Left lung (tissue), 10 donors: ENCODE data around the gene HSFX3. TPM values are rescaled to one million over a fixed set of nuclear protein-coding genes. Genes with fewer than 3 reads are reported as not detected.
"Not testable (repeated sequence)": the region's sequence is repeated elsewhere in the genome, so short reads cannot be mapped to it uniquely, and the experiment has no call there.

Source experiments
- ATAC-seq: fragments of 200-7000 bp; cut with Tn5 transposase; one replicate; pipeline ENCODE4 v1.9.1; 2020; ENCODE audit warnings: moderate library complexity
- DNase-seq, 4 donors: peaks; one replicate each; pipeline ENCODE4 v3.0.0-alpha.2; 2013 to 2020
- H3K27ac ChIP-seq, 2 donors: fragments of 200-600 bp; sonication (generic) in 1 of 2; one replicate each; pipeline versions ENCODE4 v1.5.0 to v1.8.0; 2020 to 2021
- H3K27me3 ChIP-seq, 2 donors: fragments of 200-600 bp; sonication (generic) in 1 of 2; one replicate each; pipeline versions ENCODE4 v1.5.0 to v1.8.0; 2020 to 2021
- H3K36me3 ChIP-seq, 2 donors: fragments of 200-600 bp; sonication (generic) in 1 of 2; one replicate each; pipeline versions ENCODE4 v1.5.0 to v1.8.0; 2020 to 2021
- H3K4me1 ChIP-seq, 2 donors: fragments of 200-600 bp; one replicate each; pipeline ENCODE4 v1.8.0; 2021
- H3K4me3 ChIP-seq, 2 donors: fragments of 200-600 bp; sonication (generic) in 1 of 2; one replicate each; pipeline versions ENCODE4 v1.5.0 to v1.8.0; 2020 to 2021; ENCODE audit warnings: mild to moderate bottlenecking in 1 of 2
- H3K9me3 ChIP-seq, 2 donors: fragments of 200-600 bp; sonication (generic) in 1 of 2; one replicate each; pipeline versions ENCODE4 v1.5.0 to v1.8.0; 2020 to 2021
- intact Hi-C, 2 donors: fragments of 100-400 bp; cut with DNase I; formaldehyde crosslinking; loops; one replicate each; pipeline versions ENCODE4 v1.11.2 to v1.14.2; 2022
- polyA plus RNA-seq, 6 donors: library from polyadenylated mRNA; unstranded; fragments of 120-200 nt; gene quantifications; one replicate each; pipeline ENCODE4 v1.2.1, GENCODE V29; 2013; ENCODE audit not compliant: insufficient read length in 6 of 6
- total RNA-seq, 2 donors: library from RNA; stranded (reverse); fragmentation: NEBNext Ultra II Directional; extraction: Animal tissue kit (Norgen Biotek cat#: 25700); gene quantifications; one replicate each; pipeline ENCODE4 v1.2.1, GENCODE V29; 2021
- TF ChIP-seq, protein P1 (sequence below), 2 donors: fragments of 200-600 bp; sonication (generic) in 1 of 2; IDR thresholded peaks; one replicate each; pipeline versions ENCODE4 v1.5.0 to v1.8.0; 2021; ENCODE audit warnings: antibody characterized with exemption in 2 of 2
- donor health status: DM: no; HTN: yes; CAD: no.
- donor health status: DM: no; HTN: no; CAD: no.

HSFX3 gene
- total and polyA plus RNA-seq, 8 donors = not detected

DNA sequence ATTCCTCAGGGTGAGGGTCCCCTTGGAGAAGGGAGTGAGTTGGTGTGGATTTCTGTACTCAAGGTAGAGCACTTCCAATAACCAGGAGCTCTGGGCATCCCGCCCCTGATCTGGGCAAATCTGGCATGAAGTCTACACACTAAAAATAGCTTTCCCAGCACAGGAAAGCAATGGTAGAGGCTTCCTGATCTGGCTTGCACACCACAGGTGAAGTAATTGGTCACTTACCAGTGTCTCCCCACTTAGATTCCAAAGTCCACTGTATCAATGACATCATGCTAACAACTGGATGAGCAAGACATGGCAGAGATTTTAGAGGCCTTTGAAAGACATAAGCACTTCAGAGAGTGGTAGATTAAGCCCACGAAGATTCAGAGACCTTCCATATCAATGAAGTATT is 26.8 kb downstream of the HSFX3 start:
- H3K27ac ChIP-seq = no peak overlapping the region
- ATAC-seq = no peak
- TF ChIP-seq, protein P1, sequence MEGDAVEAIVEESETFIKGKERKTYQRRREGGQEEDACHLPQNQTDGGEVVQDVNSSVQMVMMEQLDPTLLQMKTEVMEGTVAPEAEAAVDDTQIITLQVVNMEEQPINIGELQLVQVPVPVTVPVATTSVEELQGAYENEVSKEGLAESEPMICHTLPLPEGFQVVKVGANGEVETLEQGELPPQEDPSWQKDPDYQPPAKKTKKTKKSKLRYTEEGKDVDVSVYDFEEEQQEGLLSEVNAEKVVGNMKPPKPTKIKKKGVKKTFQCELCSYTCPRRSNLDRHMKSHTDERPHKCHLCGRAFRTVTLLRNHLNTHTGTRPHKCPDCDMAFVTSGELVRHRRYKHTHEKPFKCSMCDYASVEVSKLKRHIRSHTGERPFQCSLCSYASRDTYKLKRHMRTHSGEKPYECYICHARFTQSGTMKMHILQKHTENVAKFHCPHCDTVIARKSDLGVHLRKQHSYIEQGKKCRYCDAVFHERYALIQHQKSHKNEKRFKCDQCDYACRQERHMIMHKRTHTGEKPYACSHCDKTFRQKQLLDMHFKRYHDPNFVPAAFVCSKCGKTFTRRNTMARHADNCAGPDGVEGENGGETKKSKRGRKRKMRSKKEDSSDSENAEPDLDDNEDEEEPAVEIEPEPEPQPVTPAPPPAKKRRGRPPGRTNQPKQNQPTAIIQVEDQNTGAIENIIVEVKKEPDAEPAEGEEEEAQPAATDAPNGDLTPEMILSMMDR (IDR thresholded peaks at IDR 0.05) = no peak
- no peak overlapping the region for H3K4me3 ChIP-seq
- no peaks in the 10 kb centered on the region for H3K36me3 ChIP-seq
- no peaks in the 10 kb centered on the region for H3K4me1 ChIP-seq
- H3K9me3 ChIP-seq = no peaks in the 10 kb centered on the region
- intact Hi-C loops = no loop called here
- DNase-seq = no peak
- peaks cover 0 to 5% of the 10 kb centered on the region in 2 donors for H3K27me3 ChIP-seq

DNA sequence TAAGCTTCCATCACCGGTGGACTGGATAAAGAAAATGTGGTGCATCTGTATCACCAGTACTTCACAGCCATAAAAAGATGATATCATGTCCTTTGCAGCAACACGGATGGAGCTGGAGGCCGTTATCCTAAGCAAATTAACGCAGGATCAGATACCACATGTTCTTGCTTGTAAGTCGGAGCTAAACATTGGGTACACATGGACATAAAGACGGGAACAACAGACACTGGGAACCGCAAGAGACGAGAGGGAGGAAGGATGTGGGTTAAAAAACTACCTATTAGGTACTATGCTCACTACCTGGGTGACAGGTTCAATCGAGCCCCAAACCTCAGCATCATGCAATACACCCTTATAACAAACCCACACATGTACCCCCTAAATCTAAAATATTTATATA is 28.3 kb downstream of the HSFX3 start:
- no peaks in the 10 kb centered on the region for H3K36me3 ChIP-seq
- ATAC-seq = no peak
- H3K4me3 ChIP-seq = no peak overlapping the region
- H3K4me1 ChIP-seq = no peaks in the 10 kb centered on the region
- intact Hi-C loops = no loop called here
- TF ChIP-seq, protein P1 (IDR thresholded peaks at IDR 0.05) = no peak
- H3K9me3 ChIP-seq = no peaks in the 10 kb centered on the region
- H3K27me3 ChIP-seq = peaks cover 0 to 5% of the 10 kb centered on the region in 2 donors
- no peak overlapping the region for H3K27ac ChIP-seq
- no peak for DNase-seq

DNA sequence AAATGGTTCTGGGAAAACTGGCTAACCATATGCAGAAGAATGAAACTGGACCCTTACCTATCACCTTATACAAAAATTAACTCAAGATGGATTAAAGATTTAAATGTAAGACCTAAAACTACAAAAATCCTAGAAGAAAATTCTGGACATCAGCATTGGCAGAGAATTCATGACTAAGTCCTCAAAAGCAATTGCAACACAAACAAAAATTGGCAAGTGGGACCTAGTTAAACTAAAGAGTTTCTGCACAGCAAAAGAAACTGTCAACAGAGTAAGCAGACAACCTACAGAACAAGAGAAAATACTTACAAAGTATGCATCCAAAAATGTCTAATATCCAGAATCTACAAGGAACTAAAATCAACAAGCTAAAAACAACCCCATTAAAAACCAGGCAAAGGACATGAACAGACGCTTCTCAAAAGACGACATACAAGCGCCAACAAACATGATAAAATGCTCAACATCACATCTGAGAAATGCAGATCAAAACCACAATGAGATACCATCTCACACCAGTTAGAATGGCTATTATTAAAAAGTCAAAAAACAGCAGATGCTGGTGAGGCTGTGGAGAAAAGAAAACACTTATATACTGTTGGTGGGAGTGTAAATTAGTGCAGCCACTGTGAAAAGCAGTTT is 29.0 kb downstream of the HSFX3 start:
- H3K4me1 ChIP-seq, DNase-seq, H3K9me3 ChIP-seq, H3K27me3 ChIP-seq, intact Hi-C loops, H3K36me3 ChIP-seq, ATAC-seq, H3K27ac ChIP-seq, H3K4me3 ChIP-seq: not testable (repeated sequence)

DNA sequence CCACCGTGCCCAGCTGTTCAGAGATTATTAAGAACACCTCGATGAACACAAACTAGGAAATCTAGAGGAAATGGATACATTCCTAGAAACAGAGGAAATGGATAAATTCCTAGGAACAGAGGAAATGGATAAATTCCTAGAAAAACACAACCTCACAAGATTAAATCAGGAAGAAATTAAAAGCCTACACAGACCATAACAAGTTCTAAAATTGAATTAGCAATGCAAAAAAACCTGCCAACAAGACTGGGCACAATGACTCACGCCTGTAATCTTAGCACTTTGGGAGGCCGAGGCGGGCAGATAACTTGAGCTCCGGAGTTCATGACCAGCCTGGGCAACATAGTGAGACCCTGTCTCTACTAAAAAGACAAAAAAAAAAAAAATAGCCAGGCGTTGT is 31.5 kb downstream of the HSFX3 start:
- DNase-seq (no peak), ATAC-seq (no peak)
- no peaks in the 10 kb centered on the region for H3K4me1 ChIP-seq
- TF ChIP-seq, protein P1 (IDR thresholded peaks at IDR 0.05) = no peak
- no peaks in the 10 kb centered on the region for H3K9me3 ChIP-seq
- no peak overlapping the region for H3K27ac ChIP-seq
- H3K4me3 ChIP-seq = no peak overlapping the region
- intact Hi-C loops = no loop called here
- no peaks in the 10 kb centered on the region for H3K36me3 ChIP-seq
- peaks cover 0 to 5% of the 10 kb centered on the region in 2 donors for H3K27me3 ChIP-seq

DNA sequence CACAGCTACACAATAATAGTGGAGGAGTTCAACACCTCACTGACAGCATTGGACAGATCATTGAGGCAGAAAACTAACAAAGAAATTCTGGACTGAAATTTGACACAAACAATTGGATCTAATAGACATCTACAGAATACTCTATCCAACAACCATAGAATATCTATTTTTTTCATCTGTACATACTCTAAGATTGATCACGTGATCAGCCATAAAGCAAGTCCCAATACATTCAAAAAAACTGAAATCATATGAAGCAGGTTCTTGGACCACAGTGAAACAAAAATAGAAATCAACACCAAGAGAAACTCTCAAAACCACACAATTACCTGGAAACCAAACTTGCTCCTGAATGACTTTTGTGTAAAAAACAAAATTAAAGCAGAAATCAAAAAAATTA is 32.4 kb downstream of the HSFX3 start:
- intact Hi-C loops = no loop called here
- DNase-seq = no peak
- Histone ChIP-seq H3K4me1 (no peaks in the 10 kb centered on the region), H3K27ac (no peak overlapping the region), H3K36me3 (no peaks in the 10 kb centered on the region), H3K4me3 (no peak overlapping the region), H3K27me3 (peaks cover 0 to 5% of the 10 kb centered on the region in 2 donors), H3K9me3 (no peaks in the 10 kb centered on the region)
- no peak for ATAC-seq
- TF ChIP-seq, protein P1 (IDR thresholded peaks at IDR 0.05) = no peak

DNA sequence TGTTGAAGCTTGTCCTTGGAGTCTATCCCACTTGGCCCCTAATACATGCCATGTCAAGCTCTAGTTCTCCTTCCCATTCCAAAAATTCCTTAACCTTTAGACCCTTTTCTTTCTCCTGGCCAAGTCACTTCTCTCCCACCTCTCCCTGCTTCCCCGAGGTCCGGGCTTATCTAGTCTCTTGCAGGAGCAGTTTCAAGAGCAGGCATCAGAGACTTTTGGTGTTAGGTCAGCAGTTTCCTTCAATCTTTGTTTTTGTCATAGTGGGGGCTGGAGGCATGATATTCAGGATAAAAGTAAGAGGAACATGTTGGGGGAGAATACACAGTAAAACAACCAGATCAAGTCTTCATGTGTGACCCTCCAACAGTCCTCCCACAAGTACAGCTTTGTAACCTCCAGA is 33.1 kb downstream of the HSFX3 start:
- ATAC-seq (no peak), DNase-seq (no peak)
- intact Hi-C loops = no loop called here
- Histone ChIP-seq H3K27me3 (peaks cover 0 to 5% of the 10 kb centered on the region in 2 donors), H3K36me3 (no peaks in the 10 kb centered on the region), H3K4me1 (no peaks in the 10 kb centered on the region), H3K27ac (no peak overlapping the region), H3K4me3 (no peak overlapping the region), H3K9me3 (no peaks in the 10 kb centered on the region)
- TF ChIP-seq, protein P1 (IDR thresholded peaks at IDR 0.05) = no peak
